Measurements from ENCODE around the gene LAMA1.

The LAMA1 gene

DNA sequence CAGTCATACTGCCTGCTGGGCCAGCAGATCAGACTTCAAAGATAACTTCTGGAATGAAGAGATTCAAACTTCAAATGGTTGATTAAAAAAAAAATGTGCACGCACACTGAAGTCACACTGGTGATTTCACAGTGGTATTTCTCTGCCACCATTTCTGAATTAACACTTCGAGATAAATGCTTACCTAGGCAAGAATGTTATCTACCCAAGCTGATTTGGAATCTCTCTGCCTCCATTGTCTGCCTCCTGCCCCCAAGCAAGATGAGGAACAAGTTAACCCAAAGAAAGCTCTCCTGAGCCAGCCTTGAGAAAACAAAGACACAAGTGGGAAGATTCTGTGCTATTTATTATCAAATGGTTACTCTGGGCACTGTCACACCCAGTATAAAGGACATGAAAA lies 6.5 kb downstream of the LAMA1 start:
- POLR2A ChIA-PET (ENCODE audit: low non-redundant PET) = no interaction called here
- no peak overlapping the region for H3K27ac ChIP-seq
- CTCF ChIA-PET = interaction anchor here (0.8 kb wide), 1 partner anchor 73 kb away, joined by 4 read pairs; no protein-coding TSS in a partner anchor
- DNase-seq (ENCODE audit: low spot score) = no peak
- TF ChIP-seq, protein P1, sequence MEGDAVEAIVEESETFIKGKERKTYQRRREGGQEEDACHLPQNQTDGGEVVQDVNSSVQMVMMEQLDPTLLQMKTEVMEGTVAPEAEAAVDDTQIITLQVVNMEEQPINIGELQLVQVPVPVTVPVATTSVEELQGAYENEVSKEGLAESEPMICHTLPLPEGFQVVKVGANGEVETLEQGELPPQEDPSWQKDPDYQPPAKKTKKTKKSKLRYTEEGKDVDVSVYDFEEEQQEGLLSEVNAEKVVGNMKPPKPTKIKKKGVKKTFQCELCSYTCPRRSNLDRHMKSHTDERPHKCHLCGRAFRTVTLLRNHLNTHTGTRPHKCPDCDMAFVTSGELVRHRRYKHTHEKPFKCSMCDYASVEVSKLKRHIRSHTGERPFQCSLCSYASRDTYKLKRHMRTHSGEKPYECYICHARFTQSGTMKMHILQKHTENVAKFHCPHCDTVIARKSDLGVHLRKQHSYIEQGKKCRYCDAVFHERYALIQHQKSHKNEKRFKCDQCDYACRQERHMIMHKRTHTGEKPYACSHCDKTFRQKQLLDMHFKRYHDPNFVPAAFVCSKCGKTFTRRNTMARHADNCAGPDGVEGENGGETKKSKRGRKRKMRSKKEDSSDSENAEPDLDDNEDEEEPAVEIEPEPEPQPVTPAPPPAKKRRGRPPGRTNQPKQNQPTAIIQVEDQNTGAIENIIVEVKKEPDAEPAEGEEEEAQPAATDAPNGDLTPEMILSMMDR (conservative IDR thresholded peaks at IDR 0.05; ENCODE audit: low read depth) = no peak

DNA sequence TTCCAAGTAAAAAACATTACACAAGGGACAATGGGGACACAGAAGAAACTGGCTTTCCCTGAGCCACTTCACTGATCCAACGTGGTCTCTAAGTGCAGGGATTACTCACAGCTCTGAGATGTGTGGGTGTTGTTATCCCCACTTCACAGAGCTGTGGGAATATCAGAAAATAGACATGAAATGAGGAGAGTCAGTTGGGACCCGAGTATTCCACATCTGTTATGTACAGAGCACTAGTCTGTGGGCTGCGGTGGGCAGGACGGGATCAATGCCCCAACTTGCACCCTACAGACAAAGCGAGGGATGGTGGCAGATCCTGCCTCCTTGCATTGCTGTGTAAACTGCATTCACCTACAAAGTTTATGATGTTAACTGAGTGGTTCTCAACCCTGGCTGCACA lies 11.7 kb downstream of the LAMA1 start:
- CTCF ChIA-PET = no interaction called here
- POLR2A ChIA-PET (ENCODE audit: low non-redundant PET) = no interaction called here
- no peak overlapping the region for H3K27ac ChIP-seq
- DNase-seq (ENCODE audit: low spot score) = no peak
- TF ChIP-seq, protein P1 (conservative IDR thresholded peaks at IDR 0.05; ENCODE audit: low read depth) = no peak

DNA sequence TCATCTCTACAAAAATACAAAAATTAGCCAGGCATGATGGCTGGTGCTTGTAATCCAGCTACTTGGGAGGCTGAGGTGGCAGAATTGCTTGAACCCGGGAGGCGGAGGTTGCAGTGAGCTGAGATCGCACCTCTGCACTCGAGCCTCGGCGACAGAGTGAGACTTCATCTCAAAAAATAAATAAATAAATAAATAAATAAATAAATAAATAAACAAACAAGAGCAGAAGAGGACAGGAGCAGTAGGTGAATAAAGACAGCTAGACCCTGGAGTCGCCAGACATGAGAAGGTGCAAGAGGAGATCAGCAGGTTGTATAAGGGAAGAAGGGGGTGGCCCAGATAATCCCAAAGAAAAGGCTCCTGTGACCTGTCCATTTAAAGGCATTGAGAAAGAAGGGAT lies 12.3 kb downstream of the LAMA1 start:
- POLR2A ChIA-PET (ENCODE audit: low non-redundant PET) = no interaction called here
- TF ChIP-seq, protein P1 (conservative IDR thresholded peaks at IDR 0.05; ENCODE audit: low read depth) = no peak
- DNase-seq (ENCODE audit: low spot score) = no peak
- no peak overlapping the region for H3K27ac ChIP-seq
- CTCF ChIA-PET = no interaction called here

DNA sequence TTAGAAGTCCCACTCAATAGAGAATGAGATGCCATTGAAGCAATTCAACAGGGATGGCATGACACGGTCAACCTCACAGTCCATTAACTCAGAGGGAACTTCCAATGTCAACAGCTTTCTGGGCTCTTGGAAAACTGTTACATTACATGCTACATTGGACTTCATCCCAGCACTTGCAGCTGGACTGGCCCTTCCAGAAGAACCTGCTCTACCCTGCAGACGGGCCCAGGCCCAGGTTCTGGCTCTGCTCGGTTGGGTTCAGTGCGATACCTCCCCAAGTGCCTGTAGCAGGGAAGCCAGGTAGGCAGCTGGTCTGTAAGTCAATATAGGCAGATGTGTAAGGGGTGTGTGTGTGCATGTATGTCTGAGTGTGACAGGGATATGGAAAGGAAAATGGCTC lies 12.9 kb downstream of the LAMA1 start:
- CTCF ChIA-PET = no interaction called here
- no peak for DNase-seq (ENCODE audit: low spot score)
- POLR2A ChIA-PET (ENCODE audit: low non-redundant PET) = no interaction called here
- TF ChIP-seq, protein P1 (conservative IDR thresholded peaks at IDR 0.05; ENCODE audit: low read depth) = no peak
- H3K27ac ChIP-seq = no peak overlapping the region

DNA sequence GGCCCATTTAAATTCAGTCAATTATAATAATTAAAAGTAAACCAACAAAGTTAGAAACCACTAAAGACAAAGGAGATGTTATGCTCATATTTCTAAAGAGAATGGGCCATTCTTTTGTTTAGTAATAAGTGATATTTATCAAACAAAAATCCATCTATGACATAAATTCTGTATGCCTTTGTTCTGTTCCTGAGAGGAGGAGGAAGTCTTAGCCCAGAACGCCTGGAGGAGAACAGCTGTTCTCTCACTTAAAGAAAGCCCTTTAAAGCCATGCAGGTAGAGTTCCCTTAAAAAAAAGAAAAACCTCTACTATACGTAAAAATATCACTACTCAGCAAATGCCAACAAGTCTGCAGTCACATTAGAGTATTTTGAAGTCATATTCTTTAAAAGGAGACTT lies 15.5 kb downstream of the LAMA1 start:
- no peak for DNase-seq (ENCODE audit: low spot score)
- TF ChIP-seq, protein P1 (conservative IDR thresholded peaks at IDR 0.05; ENCODE audit: low read depth) = no peak
- POLR2A ChIA-PET (ENCODE audit: low non-redundant PET) = no interaction called here
- no peak overlapping the region for H3K27ac ChIP-seq
- CTCF ChIA-PET = no interaction called here

DNA sequence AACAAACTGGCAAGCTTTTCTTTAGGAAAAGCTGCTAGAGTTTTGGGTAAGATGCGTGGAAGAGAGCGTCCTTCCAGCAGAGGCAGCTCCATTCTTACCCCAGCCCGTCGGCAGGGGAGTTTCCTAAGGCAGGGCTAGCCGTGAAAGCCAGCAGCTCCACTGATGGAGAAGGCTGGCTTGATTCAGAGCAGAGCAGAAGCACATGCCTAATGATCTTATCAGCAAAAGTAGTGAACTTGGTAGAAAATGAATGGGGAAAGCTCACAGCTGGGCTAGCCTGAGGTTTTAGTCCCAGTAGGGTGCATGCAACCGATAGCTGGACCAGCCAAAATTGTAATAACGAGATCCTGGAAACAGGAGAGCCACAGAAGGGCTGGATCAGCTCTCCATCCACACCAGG lies 20.8 kb downstream of the LAMA1 start:
- DNase-seq (ENCODE audit: low spot score) = no peak
- no peak overlapping the region for H3K27ac ChIP-seq
- ChIA-PET CTCF (no interaction called here), POLR2A (ENCODE audit: low non-redundant PET) (interaction anchor here (0.6 kb wide), 1 partner anchor 45 kb away, joined by 4 read pairs; no protein-coding TSS in a partner anchor)
- TF ChIP-seq, protein P1 (conservative IDR thresholded peaks at IDR 0.05; ENCODE audit: low read depth) = no peak

DNA sequence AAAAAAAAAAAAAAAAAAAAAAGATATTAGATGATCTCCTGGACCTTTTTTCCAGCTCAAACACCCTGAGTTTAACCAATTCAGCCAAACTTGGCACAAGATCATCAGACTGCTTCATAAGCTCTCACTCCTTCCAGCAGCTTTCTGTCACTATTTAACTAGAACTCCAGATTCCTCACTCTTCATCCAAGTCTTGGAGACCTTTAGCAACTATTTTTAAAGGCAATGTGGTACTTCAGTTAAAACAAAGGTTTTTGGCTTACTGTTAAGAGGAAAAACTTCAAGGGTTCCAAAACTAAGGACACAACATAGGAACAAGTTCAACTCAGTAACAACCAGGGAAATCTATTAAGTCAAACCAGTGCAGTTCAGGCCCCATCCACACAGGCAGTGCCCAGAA lies 23.2 kb downstream of the LAMA1 start:
- DNase-seq (ENCODE audit: low spot score) = no peak
- POLR2A ChIA-PET (ENCODE audit: low non-redundant PET) = no interaction called here
- CTCF ChIA-PET = no interaction called here
- TF ChIP-seq, protein P1 (conservative IDR thresholded peaks at IDR 0.05; ENCODE audit: low read depth) = no peak
- no peak overlapping the region for H3K27ac ChIP-seq

Measured in RWPE1 (cell line).